GM12892 (cell line): ENCODE measurements around the gene MED12L.
"Not testable (repeated sequence)": the region's sequence is repeated elsewhere in the genome, so short reads cannot be mapped to it uniquely, and the experiment has no call there.

Experiments
- DNase-seq: peaks from one replicate; pipeline ENCODE4 v3.0.0; 2011; ENCODE audit not compliant: insufficient read length
- FAIRE-seq: peaks from 2 replicates; lab custom pipeline; 2011; peaks lifted over from hg19 to GRCh38; lab: Jason Lieb, UNC
- POLR2A ChIP-seq: IDR thresholded peaks from 2 replicates; pipeline ENCODE4 v1.6.1; 2011; ENCODE audit warnings: low read depth, low read length, control low read depth
- POLR2AphosphoS5 ChIP-seq: IDR thresholded peaks from 2 replicates; pipeline ENCODE4 v1.6.1; 2011; ENCODE audit warnings: low read depth, low read length, control low read depth
- TAF1 ChIP-seq: IDR thresholded peaks from 2 replicates; pipeline ENCODE4 v1.6.1; 2011; ENCODE audit warnings: low read depth, mild to moderate bottlenecking, control low read depth, low read length, borderline replicate concordance

MED12L gene

DNA sequence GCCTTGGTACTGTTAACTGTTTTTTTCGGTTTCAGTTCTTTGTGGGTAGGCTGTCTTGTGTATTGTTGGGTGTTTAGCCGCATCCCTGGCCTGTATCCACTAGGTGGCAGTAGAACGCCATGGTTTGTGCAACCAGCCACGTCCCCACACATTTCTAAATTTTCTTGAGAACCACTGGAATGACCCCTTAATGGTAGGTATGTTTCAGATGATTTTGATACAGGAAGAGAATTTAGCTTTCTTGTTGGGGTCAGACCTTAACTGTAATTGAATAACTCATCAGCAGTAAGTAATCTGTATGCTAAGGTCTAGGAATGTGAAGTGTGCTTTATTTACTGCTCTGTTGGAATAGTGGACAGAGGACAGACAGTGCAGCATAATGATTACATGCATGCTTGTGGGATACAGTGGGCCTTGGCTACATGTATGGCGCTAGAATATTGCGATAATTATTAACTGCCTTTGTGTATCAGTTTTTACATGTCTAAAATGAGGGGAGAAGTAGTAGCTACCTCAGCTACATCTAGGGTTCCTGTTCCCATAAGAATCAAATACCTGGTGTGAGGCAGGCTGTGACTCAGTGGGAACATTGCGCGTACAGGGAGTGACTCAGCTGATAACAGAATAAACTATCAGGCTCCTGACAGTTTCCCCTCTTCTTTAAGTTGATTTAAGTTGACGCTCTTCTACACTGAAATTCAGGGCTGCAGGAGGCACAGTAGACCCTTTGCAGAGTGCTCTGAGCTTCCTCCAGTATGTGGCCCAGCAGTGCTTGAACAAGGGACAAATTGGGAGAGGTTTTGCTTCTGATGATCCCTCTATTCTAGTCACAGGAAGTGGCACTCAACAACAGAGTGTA is 142.6 kb downstream of the MED12L start:
- DNase-seq (peak; percentile 27), FAIRE-seq (peak; percentile 92)
- TF ChIP-seq POLR2A (no peak), TAF1 (no peak), POLR2AphosphoS5 (no peak)

DNA sequence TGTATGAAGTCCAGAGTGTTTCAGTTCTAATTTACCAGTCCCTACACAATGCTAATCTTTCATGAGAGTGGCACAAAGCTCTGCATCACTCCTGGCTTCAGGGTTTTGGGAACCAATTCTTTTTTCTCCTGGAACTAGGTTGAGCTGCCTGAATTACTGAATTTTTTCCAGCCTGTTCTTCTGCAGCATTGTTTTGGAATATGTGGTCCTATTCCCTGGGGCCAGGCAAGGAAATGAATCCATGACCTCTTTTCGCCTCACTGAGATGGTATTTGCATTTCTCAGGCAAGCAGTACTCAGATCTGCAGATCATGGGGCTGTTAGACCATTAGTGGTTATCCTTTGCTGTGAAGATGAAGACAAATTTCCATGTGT is 143.2 kb downstream of the MED12L start:
- TF ChIP-seq POLR2AphosphoS5: no peak
- no peak for TF ChIP-seq POLR2A
- no peak for TF ChIP-seq TAF1
- FAIRE-seq (no peak), DNase-seq (no peak)

DNA sequence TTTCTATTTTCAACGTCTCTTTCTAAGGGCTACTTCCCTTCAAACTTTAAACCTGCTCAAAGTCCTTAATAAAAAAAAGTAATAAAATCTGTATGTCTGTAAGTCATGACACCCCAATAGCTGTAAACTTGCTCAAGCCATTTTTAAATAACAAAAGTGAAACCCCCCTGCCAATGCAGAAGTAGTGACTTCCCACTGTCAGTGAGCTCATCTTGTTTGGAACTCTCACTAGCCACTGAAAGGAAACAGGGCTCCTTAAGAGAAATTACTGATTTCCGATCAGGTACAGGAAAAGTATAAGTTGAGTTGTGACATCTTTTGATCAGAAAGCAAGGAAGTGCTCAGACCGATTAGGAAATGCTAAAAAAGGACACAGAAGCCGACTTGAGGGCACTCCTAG is 145.2 kb downstream of the MED12L start:
- TF ChIP-seq POLR2A (no peak), TAF1 (no peak), POLR2AphosphoS5 (no peak)
- no peak for DNase-seq
- peak; percentile 27 for FAIRE-seq

DNA sequence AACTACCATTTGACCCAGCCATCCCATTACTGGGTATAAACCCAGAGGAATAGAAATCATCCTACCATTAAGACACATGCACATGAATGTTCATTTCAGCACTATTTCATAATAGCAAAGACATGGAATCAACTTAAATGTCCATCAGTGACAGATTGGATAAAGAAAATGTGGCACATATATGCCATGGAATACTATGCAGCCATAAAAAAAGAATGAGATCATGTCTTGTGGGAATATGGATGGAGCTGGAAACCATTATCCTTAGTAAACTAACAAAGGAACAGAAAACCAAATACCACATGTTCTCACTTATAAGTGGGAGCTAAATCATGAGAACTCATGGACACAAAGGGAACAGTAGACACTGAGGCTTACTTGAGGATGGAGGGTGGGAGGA is 146.9 kb downstream of the MED12L start:
- FAIRE-seq, DNase-seq: not testable (repeated sequence)

DNA sequence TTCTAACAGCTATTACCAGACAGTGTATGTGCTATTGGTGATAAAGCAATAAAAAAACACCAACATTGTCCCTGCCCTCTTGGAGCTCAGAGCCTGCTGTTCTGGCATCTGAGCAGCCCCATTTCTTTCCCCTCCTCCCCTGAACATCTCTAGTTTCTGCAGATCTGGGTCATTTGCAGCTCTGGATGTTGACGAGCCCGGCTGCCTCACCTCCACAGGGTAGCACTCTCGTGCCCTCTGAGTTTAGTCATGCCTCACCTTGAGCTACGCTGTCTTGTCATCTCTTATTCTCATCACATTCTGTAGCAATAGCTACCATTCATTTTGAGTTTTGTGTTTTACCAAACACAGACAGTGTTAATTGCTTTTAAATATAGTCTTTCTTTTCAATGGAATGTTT is 147.5 kb downstream of the MED12L start:
- TF ChIP-seq POLR2A (no peak), TAF1 (no peak), POLR2AphosphoS5 (no peak)
- FAIRE-seq (no peak), DNase-seq (no peak)

DNA sequence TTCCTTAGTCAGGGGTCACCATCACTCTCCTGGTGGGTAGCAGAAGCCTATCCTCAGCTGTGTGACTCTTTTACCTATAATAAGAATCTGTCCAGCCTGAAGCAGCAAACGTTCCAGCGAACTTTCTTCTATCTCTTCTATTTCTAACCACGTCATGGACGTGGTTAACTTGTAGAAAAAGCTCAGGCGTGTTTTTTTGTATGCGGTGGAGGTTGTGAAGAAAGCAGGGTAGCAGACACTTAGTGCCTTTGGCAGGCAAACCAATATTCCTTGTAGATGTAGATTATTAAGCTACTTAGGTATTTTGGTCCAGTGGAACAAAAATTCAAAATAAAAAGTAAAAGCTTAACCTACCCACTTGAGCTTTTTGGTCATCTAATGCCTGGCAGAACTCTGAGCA is 149.4 kb downstream of the MED12L start:
- DNase-seq (no peak), FAIRE-seq (no peak)
- TF ChIP-seq POLR2A: no peak
- TF ChIP-seq POLR2AphosphoS5: no peak
- no peak for TF ChIP-seq TAF1

DNA sequence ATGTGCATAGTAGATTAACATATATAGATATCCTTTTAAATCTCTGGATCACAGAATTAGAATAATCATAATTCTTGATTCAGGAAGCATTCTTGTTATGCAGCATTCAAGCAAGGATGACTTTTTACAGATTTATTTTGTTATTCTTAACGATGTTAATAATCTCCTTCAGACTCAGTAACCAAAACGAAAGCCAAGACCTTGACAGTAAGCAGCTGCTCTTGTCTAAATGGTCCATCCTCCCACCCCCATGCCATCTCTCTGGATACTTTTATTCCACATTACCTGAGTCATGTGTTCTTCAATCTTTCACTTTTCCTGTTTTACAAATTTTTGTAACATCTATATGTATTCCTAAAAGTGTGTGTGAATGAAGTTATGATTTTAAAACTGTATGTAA is 150.9 kb downstream of the MED12L start:
- FAIRE-seq (no peak), DNase-seq (no peak)
- TF ChIP-seq POLR2A (no peak), POLR2AphosphoS5 (no peak), TAF1 (no peak)

DNA sequence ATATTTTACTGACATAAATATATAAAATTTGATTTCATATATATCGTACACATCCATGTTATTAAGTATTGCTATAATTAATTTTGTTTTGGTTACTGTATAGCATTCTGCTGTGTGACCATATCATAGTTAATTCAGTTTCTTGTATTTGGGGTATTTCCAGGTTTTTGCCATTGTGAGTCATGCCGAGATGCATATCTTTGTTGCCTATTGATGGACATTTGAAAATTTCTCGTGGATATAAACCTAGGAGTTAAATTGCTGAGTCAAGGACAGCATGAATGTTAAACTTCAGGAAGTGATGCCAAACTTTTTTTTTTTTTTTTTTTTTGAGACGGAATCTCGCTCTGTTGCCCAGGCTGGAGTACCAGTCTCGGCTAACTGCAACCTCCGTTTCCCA is 151.3 kb downstream of the MED12L start:
- FAIRE-seq: no peak

DNA sequence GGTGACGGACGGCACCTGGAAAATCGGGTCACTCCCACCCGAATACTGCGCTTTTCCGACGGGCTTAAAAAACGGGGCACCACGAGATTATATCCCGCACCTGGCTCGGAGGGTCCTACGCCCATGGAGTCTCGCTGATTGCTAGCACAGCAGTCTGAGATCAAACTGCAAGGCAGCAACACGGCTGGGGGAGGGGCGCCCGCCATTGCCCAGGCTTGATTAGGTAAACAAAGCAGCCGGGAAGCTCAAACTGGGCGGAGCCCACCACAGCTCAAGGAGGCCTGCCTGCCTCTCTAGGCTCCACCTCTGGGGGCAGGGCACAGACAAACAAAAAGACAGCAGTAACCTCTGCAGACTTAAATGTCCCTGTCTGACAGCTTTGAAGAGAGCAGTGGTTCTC is 156.5 kb downstream of the MED12L start:
- not testable (repeated sequence) for FAIRE-seq, DNase-seq

More for the DNA sequence above, 151.3 kb downstream of the MED12L start:
- no peak for DNase-seq
- TF ChIP-seq POLR2AphosphoS5: no peak

DNA sequence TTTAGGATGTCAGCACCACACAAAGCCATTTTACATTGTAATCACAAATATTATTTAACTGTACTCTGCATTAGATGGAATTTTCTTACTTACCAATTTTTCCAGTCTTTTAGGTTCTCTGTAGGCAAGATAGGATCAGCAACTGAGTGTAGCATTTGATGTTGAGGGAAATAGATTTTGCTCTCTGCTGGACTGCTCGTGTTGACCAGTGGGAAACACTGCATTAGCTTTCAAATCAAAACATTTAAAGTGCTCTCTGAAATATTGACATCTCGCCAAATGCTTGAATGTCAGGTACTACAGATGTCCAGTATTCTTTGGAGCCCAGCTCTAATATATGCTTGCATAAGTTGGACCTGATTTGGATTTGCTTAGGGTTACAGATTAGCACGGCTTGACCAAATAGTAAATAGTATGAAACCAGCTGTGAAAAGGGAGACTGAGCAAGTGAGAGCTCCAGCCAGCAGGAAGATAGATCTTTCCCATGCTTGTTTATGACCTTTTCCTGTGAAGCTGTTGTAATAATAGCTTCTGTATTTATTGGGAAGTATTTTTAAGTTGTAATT is 163.4 kb downstream of the MED12L start:
- DNase-seq (no peak), FAIRE-seq (no peak)
- TF ChIP-seq TAF1 (no peak), POLR2AphosphoS5 (no peak), POLR2A (no peak)

DNA sequence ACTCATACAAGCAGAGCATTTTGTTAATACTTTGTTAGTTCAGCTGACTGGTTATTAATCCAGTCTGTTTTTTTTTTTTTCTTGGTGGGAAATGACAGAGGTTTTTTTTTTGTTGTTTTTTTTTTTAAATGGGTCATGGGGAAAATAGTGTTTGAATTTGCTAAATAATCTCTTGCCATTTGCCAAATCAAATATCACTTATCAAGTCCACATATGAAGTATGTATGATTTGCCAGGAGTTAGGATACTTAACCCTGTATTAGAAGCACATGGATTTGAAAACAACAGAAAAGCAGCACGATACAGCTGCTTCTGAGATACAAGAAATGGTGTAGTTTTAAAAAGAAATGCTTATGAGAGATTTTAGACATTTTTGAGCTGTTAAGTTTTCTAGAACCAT is 171.3 kb downstream of the MED12L start:
- FAIRE-seq: no peak
- TF ChIP-seq POLR2AphosphoS5 (no peak), POLR2A (no peak), TAF1 (no peak)
- no peak for DNase-seq

DNA sequence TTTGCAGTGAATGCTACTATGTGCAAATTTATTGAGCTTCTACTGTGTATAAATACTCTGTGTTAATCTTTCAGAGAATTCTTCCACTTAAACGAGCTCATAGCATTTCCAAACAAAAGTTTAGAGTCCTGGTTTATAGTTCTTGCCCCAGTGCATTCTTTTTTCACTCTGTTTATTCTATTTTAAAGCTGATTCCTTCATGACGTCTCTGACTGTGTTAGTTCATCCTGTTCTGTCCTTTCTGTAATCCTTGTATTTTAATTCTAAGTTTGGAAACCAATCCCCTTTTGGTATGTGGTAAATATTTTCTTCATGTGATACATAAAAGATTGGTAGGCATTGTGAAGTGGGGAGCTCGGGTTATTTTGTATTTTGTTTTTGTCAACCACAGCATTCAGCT is 174.2 kb downstream of the MED12L start:
- DNase-seq (no peak), FAIRE-seq (no peak)
- TF ChIP-seq TAF1 (no peak), POLR2A (no peak), POLR2AphosphoS5 (no peak)
